Measurements from ENCODE around the gene RASL12.
"Not testable (repeated sequence)": the region's sequence is repeated elsewhere in the genome, so short reads cannot be mapped to it uniquely, and the experiment has no call there.

RASL12 gene

GRCh38 chr15:65028338-65028737 lies 39.5 kb downstream of the RASL12 start:
- DNase-seq (ENCODE audit: low read depth): no peak

- DNase-seq (ENCODE audit: low read depth): no peak
These were observed 40.2 kb downstream of the RASL12 start for GRCh38 chr15:65027593-65027992.

GRCh38 chr15:65026756-65027155 lies 41.0 kb downstream of the RASL12 start:
- DNase-seq (ENCODE audit: low read depth): no peak

- DNase-seq (ENCODE audit: low read depth): no peak
These were observed 46.3 kb downstream of the RASL12 start for GRCh38 chr15:65021488-65021887.

- no peak for DNase-seq (ENCODE audit: low read depth)
These were observed 47.4 kb downstream of the RASL12 start for GRCh38 chr15:65020419-65020818.

- DNase-seq (ENCODE audit: low read depth): not testable (repeated sequence)
These were observed 56.6 kb downstream of the RASL12 start for GRCh38 chr15:65011198-65011597.

GRCh38 chr15:65008983-65009382 lies 58.8 kb downstream of the RASL12 start:
- DNase-seq (ENCODE audit: low read depth): no peak

GRCh38 chr15:65006876-65007275 lies 60.9 kb downstream of the RASL12 start:
- DNase-seq (ENCODE audit: low read depth): no peak

GRCh38 chr15:65004993-65005392 lies 62.8 kb downstream of the RASL12 start:
- DNase-seq (ENCODE audit: low read depth): no peak

Data from HS-5 (cell line).